OCI-LY1 (cell line): ENCODE results near the gene NDUFA5.
"Not testable (repeated sequence)": the region's sequence is repeated elsewhere in the genome, so short reads cannot be mapped to it uniquely, and the experiment has no call there.

Source experiments
- EZH2 ChIP-seq: fragments of 200-600 bp; sonication (generic), shearing (Covaris generic); IDR thresholded peaks from 2 replicates; pipeline ENCODE4 v1.8.0; 2017; ENCODE audit warnings: borderline replicate concordance, mixed run types, mild to moderate bottlenecking, antibody characterized with exemption, low read length, moderate library complexity, mixed read lengths
- TF ChIP-seq, protein P1 (sequence below): fragments of 200-600 bp; sonication (generic), shearing (Covaris generic); IDR thresholded peaks from 2 replicates; pipeline ENCODE4 v1.5.1; 2017; ENCODE audit warnings: mild to moderate bottlenecking, antibody characterized with exemption, low read length, moderate library complexity, mixed read lengths

DNA sequence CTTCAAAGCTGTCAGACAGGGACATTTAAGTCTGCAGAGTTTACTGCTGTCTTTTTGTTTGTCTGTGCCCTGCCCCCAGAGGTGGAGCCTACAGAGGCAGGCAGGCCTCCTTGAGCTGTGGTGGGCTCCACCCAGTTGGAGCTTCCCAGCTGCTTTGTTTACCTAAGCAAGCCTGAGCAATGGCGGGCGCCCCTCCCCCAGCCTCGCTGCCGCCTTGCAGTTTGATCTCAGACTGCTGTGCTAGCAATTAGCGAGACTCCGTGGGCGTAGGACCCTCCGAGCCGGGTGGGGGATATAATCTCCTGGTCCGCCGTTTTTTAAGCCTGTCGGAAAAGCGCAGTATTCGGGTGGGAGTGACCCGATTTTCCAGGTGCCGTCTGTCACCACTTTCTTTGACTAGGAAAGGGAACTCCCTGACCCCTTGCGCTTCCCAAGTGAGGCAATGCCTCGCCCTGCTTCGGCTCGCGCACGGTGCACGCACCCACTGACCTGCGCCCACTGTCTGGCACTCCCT lies 29.8 kb downstream of the NDUFA5 start:
- TF ChIP-seq, protein P1, sequence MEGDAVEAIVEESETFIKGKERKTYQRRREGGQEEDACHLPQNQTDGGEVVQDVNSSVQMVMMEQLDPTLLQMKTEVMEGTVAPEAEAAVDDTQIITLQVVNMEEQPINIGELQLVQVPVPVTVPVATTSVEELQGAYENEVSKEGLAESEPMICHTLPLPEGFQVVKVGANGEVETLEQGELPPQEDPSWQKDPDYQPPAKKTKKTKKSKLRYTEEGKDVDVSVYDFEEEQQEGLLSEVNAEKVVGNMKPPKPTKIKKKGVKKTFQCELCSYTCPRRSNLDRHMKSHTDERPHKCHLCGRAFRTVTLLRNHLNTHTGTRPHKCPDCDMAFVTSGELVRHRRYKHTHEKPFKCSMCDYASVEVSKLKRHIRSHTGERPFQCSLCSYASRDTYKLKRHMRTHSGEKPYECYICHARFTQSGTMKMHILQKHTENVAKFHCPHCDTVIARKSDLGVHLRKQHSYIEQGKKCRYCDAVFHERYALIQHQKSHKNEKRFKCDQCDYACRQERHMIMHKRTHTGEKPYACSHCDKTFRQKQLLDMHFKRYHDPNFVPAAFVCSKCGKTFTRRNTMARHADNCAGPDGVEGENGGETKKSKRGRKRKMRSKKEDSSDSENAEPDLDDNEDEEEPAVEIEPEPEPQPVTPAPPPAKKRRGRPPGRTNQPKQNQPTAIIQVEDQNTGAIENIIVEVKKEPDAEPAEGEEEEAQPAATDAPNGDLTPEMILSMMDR, result not testable (repeated sequence)
- TF ChIP-seq EZH2, result not testable (repeated sequence)
